IPS DF 4.7 (cell line): ENCODE data around the gene NEDD4L.
"Not testable (repeated sequence)": the region's sequence is repeated elsewhere in the genome, so short reads cannot be mapped to it uniquely, and the experiment has no call there.

Experiments used
- DNase-seq: peaks from one replicate; pipeline ENCODE4 v3.0.0-alpha.2; 2013; ENCODE audit warnings: low spot score; ENCODE audit errors: extremely low read depth

The NEDD4L gene

GRCh38 chr18:58043491-58044369, at the start of gene NEDD4L:
Gene NEDD4L, plus strand, starts transcription at chr18:58044226. Its CDS starts 435 bp downstream, at chr18:58044661.
- DNase-seq, result no peak

DNA sequence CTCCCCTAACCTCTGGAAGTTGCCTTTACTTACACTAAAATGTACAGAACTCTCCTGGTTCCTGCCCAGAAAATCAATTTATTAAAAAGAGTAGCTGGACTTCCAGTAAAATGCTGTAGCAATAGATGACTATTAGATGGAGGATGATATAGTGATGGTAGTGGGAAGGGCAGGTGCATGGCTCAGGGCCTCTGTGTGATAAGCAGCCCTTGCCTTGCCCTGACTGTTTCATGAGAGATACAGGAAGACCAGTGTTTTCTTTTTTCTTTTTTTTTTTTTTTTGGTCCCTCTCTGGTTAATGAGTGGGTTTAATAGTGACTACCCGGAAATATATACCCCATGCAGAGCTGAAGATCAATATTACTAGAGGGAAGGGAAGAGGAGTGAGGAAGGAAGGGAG, 48.7 kb upstream of the NEDD4L start:
- no peak for DNase-seq

GRCh38 chr18:57996894-57997293, 47.1 kb upstream of the NEDD4L start:
- DNase-seq, result not testable (repeated sequence)

- DNase-seq, result no peak
Measured at GRCh38 chr18:57997820-57998219, 46.2 kb upstream of the NEDD4L start.

DNA sequence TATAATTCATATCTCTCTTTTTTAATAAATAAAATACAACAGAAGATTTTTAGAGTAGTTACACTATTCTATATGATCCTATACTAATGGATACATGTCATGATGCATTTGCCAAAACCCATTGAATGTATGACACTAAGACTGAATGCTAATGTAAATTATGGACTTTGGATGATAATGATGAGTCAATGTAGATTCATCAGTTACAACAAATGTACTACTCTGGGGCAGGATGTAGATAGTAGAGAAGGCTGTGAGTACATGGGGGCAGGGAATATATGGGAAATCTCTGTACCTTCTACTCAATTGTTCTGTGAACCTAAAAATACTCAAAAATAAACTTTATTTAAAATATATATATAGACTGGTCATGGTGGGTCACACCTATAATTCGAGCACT, 45.6 kb upstream of the NEDD4L start:
- DNase-seq, result no peak

GRCh38 chr18:58004317-58004716, 39.7 kb upstream of the NEDD4L start:
- no peak for DNase-seq

- DNase-seq, result no peak
Measured at GRCh38 chr18:58005011-58005410, 39.0 kb upstream of the NEDD4L start.

DNA sequence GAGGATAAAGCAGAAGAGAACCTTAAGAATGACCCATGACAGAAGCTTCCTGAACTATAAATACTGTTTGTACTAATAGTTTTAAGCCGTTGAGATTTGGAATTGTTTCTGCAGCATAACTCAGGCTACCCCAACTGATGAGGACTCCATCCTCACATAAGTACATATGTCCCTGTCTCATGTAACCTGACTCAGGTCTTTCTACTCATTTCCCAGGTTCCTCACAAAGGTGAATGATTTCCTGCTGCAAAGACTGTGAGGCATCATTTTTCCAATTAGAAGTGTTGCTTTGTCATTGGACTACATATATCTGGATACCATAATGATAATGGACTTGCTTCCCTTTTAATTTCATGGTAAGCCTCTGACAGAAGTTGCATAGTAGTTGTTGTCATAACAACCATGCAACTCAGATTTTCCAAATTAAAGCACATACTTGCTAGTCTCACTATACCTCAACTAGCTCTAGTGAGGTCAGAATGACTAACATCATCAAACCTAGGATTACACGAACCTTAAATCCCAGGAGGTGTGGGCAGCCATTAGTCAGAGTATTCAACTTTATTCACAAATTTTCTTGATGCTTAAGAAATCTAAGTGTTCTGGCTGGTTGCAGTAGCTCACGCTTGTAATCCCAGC, 38.0 kb upstream of the NEDD4L start:
- no peak for DNase-seq

- DNase-seq, result no peak
Measured at GRCh38 chr18:58009166-58009565, 34.9 kb upstream of the NEDD4L start.

- no peak for DNase-seq
Measured at GRCh38 chr18:58010265-58010664, 33.8 kb upstream of the NEDD4L start.

DNA sequence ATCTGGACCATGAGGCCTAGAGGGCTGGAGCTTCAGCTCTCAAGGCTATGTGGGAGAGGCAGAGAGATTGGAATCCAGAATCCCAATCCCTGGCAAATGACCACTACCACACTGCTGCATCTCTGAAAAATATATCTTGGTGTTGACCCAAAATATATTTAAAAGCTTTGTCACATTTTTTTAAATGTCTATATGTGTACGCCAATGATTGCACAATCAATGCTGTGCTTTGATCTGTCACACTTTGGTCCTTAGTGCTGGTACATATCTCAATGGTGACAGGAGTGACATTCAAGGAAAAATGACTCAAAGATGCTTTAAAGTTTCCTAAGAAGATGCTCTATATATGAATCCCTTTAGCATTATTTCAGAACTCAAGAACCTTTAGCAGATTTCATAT, 31.7 kb upstream of the NEDD4L start:
- no peak for DNase-seq

- no peak for DNase-seq
Measured at GRCh38 chr18:58013241-58014211, 30.5 kb upstream of the NEDD4L start.

DNA sequence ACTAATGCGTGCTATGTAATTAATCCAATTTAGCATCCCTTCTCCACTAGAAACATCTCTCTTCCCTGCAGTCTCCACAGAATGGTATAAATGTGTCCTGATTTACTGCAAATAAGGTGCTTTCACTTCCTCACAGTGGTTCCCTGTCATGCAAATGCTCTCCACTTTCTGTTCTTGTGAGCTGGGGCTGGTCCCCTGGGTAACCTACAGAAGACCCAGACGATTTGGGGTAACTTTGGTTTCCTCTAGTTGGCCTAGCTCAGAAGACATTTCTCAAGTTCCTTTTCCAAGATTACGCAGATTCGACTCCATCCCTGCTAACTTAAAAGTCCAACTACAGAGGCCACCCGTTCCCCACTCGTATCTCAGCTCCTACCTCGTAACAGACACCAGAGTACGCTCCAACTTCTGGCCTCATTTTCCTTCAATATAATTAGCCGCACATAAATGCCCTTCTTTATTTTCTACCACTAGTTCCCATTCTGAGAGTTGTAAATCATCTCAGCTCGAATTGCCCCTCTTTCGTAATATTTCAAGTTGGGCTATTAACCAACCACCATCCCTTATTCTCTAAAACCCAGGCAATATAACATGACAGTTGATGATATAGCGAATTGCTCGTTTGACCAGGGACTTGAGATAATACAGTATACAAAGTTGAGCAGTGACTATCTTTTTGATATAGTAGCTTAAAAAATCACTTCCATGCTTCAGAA, 28.8 kb upstream of the NEDD4L start:
- DNase-seq, result no peak

DNA sequence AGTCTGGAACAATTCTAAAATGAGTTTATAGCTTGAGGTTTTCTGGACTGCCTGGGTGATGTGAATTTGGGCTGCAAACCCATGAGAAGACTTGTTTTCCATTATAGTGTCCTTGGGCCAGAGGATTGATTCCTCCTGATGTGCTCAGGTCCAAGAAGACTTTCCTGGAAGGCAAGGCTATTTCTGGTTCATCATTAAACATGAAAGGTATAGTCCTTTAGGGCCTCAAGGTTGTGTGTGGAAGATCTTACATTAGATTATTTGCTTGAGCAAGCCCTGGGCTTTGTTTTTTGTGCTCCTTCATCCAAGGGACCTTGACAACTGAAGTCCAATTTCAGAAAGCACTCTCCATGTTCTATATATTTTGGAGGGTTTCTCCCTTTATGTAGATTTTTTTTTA, 26.8 kb upstream of the NEDD4L start:
- DNase-seq, result no peak

DNA sequence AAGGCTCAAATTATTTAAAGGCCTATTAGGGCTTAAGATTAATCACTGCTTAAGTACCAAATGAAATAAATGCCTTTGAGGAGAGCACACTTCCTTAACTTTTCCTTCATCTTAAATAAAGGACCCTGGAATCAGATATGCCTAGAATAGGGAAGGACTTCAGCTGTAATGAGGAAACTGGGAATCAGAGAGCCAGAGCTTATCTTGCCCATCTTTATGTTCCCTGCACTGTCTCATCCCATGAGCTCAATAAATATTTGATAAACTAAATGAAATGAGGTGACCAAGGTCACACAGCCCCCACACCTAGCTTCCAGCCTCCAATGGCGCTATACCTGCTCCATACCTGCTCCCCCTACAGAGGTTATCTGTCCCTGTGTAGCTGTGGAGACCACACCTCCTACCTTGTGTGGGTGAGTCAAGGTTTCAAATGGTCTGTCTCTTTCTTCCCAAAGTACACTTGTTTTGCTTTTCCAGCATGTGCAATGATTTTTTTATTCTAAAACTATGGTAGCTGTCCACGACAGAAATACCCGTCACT, 23.4 kb upstream of the NEDD4L start:
- DNase-seq, result no peak

DNA sequence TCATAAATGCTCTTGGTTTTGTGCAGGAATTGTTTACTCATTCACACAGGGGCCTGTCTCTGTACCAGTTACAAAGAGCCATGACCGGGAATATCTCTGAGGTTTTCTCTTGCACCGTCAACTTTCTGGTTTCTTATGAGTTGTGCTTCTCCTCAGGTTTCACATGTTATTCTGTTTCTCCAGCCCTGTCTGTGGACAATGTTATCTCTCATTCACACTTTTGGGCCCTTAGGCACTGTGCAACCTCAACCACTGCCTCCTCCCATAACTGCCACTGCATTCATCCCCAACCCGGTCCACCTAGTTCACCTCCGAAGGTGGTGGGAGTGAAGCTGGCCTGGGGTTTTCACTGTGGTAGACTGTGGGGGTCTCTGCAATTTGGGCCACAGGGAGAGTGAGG, 22.5 kb upstream of the NEDD4L start:
- DNase-seq, result no peak

DNA sequence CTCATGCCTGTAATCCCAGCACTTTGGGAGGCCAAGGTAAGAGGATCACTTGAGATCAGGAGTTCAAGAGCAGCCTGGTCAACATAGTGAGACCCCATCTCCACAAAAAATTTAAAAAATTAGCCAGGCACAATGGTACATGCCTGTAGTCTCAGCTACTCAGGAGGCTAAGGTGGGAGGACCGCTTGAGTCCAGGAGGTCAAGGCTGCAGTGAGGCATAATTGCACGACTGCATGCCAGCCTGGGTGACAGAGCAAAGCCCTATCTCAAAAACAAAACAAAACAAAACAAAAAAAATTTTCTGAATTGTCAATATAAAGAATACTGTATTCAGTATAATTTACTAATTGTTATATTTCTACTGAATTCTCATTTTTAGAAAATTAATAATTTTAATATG, 20.9 kb upstream of the NEDD4L start:
- no peak for DNase-seq

GRCh38 chr18:58024139-58024538, 19.9 kb upstream of the NEDD4L start:
- no peak for DNase-seq

- no peak for DNase-seq
Measured at GRCh38 chr18:58025205-58025604, 18.8 kb upstream of the NEDD4L start.

GRCh38 chr18:58025733-58026132, 18.3 kb upstream of the NEDD4L start:
- no peak for DNase-seq

GRCh38 chr18:58026395-58026794, 17.6 kb upstream of the NEDD4L start:
- DNase-seq, result no peak
